K562 (cell line): Measurements from ENCODE around the gene SERTAD1. TPM values are rescaled to one million over a fixed set of nuclear protein-coding genes. Genes with fewer than 3 reads are reported as not detected.
A peak's percentile ranks its signal among the peaks of the same experiment; 100 is the strongest.

ENCODE experiments used
- ATF3 ChIP-seq, 2 experiments: fragments of 450-650 bp in 1 of 2; sonication (generic) in 1 of 2; formaldehyde crosslinking in 1 of 2; IDR thresholded peaks in 1 of 2; conservative IDR thresholded peaks in 1 of 2; 2 replicates each; pipeline versions ENCODE4 v1.6.1 to v1.8.1; 2016 to 2023; ENCODE audit warnings: mild to moderate bottlenecking in 2 of 2, moderate library complexity in 2 of 2, inconsistent platforms in 1 of 2, missing genetic modification reagents in 1 of 2
- CTBP1 ChIP-seq: fragments of 450-650 bp; IDR thresholded peaks from 2 replicates; pipeline ENCODE4 v1.6.1; 2016; ENCODE audit warnings: borderline replicate concordance
- E4F1 ChIP-seq: fragments of 250-450 bp; sonication (Bioruptor Pico); IDR thresholded peaks from 2 replicates; pipeline ENCODE4 v1.5.0; 2021; ENCODE audit warnings: mild to moderate bottlenecking, borderline replicate concordance
- ESRRA ChIP-seq: fragments of 450-650 bp; IDR thresholded peaks from 2 replicates; pipeline ENCODE4 v1.6.1; 2014; ENCODE audit warnings: low read depth, mild to moderate bottlenecking, moderate library complexity, borderline replicate concordance
- ETV5 ChIP-seq: sonication (generic); formaldehyde crosslinking; IDR thresholded peaks from 2 replicates; pipeline ENCODE4 v1.4.0; 2020; ENCODE audit warnings: low read depth, mild to moderate bottlenecking, missing genetic modification reagents
- FOXP1 ChIP-seq: sonication (generic); formaldehyde crosslinking; IDR thresholded peaks from 2 replicates; pipeline ENCODE4 v1.8.0; 2022; ENCODE audit warnings: mild to moderate bottlenecking, missing genetic modification reagents
- HMG20A ChIP-seq: fragments of 450-650 bp; formaldehyde crosslinking; conservative IDR thresholded peaks from 2 replicates; pipeline ENCODE4 v1.4.0; 2020; ENCODE audit warnings: mild to moderate bottlenecking, mixed read lengths
- PHB2 ChIP-seq: fragments of 450-650 bp; IDR thresholded peaks from 2 replicates; pipeline ENCODE4 v1.6.1; 2017; ENCODE audit warnings: low read depth
- PPARD ChIP-seq: fragments of 250-450 bp; sonication (Bioruptor Pico); IDR thresholded peaks from 2 replicates; pipeline ENCODE4 v1.8.0; 2022; ENCODE audit warnings: inconsistent platforms, mild to moderate bottlenecking, moderate library complexity
- PYGO2 ChIP-seq: fragments of 450-650 bp; IDR thresholded peaks from 2 replicates; pipeline ENCODE4 v1.6.1; 2016; ENCODE audit warnings: mild to moderate bottlenecking, missing genetic modification characterization, moderate library complexity, missing compliant biosample characterization
- STAT5A ChIP-seq: IDR thresholded peaks from 2 replicates; pipeline ENCODE4 v1.6.1; 2012; ENCODE audit warnings: low read length, inconsistent platforms, borderline replicate concordance
- ZBTB1 ChIP-seq: sonication (generic); formaldehyde crosslinking; IDR thresholded peaks from 2 replicates; pipeline ENCODE4 v1.8.1; 2023; ENCODE audit warnings: missing genetic modification reagents, low read depth, mild to moderate bottlenecking, borderline replicate concordance
- ZBTB17 ChIP-seq: fragments of 450-650 bp; formaldehyde crosslinking; IDR thresholded peaks from 2 replicates; pipeline ENCODE4 v1.4.0; 2020; ENCODE audit warnings: mild to moderate bottlenecking
- ZFP36 ChIP-seq: fragments of 150-350 bp; IDR thresholded peaks from 2 replicates; pipeline ENCODE4 v1.6.1; 2018; ENCODE audit warnings: low read length, low read depth; ENCODE audit not compliant: partially characterized antibody
- ZNF77 ChIP-seq: fragments of 250-450 bp; sonication (Bioruptor Pico); IDR thresholded peaks from 2 replicates; pipeline ENCODE4 v1.5.0; 2020
- polyA plus RNA-seq, 8 experiments: library from polyadenylated mRNA; depleted of rRNA in 4 of 8; stranded (reverse) in 5 of 8; unstranded in 3 of 8; fragments of >200 nt; fragmentation: Nextera tagmentation in 2 of 8; fragmentation: Illumina TruSeq in 1 of 8; extraction: Ambion mirVana in 2 of 8; extraction: Trizol in 1 of 8; gene quantifications; 2 replicates each; pipeline versions ENCODE4 v1.2.1 to v1.2.3, GENCODE V29; 2011 to 2014; ENCODE audit warnings: inconsistent platforms in 1 of 8, missing spikeins in 1 of 8
- total RNA-seq, 7 experiments: library from RNA; depleted of rRNA in 6 of 7; stranded (reverse); fragments of >200 nt in 6 of 7; fragmentation: Illumina TruSeq in 2 of 7; extraction: Trizol in 2 of 7; gene quantifications; 2 replicates each; pipeline versions ENCODE4 v1.2.1 to v1.2.3, GENCODE V29; 2011 to 2021; ENCODE audit warnings: low replicate concordance in 1 of 7
- TF ChIP-seq, protein P1 (sequence below): fragments of 250-450 bp; sonication (Bioruptor Pico); IDR thresholded peaks from 2 replicates; pipeline ENCODE4 v1.4.0; 2020

Gene SERTAD1
- total and polyA plus RNA-seq, 9 of the 15 experiments (the other 6 are each of a cell fraction or from before 2014, with no cell fraction given), result 0.15 to 8.7 (median 4.9) TPM

DNA sequence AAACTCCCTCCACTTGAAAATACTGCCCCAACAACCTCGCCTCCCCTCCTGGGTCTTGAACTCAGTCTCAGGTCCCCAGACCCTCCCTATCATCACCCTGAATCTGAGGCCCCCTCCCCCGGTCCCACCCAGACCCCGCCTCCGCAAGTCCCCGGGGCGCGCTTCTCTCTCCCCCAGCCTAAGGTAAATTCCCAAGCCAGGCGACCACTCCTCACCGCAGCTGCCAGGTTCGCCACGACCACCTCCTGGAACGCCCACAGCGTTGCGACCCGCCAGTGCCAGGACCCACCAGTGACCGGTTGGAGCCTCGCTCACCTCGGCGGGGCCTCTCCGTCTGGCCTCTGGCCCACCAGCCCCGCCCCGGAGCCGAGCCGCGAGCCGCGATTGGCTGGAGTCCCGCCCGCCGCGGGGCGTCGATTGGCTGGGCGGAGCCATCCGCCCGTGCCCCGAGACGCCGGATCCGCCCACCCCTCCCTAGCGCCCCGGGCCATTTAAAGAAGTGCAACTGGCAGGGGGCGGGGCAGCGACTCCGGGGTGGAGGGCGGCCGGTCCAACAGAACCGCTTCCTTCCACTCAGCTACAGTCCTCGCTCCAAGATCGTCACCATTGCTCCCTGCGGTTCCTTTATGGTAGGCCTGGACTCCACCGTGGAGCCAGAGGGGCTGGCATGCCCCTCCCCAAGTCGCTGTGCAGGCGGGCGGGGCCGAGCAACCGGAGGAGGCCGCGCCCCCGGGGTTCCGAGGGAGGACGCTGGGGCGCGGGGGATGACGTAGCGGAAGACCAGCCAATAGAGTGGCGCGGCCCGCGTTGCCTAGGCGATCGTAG lies 18.4 kb upstream of the SERTAD1 start, which contains the start of gene SERTAD3 (continued):
- TF ChIP-seq, protein P1, sequence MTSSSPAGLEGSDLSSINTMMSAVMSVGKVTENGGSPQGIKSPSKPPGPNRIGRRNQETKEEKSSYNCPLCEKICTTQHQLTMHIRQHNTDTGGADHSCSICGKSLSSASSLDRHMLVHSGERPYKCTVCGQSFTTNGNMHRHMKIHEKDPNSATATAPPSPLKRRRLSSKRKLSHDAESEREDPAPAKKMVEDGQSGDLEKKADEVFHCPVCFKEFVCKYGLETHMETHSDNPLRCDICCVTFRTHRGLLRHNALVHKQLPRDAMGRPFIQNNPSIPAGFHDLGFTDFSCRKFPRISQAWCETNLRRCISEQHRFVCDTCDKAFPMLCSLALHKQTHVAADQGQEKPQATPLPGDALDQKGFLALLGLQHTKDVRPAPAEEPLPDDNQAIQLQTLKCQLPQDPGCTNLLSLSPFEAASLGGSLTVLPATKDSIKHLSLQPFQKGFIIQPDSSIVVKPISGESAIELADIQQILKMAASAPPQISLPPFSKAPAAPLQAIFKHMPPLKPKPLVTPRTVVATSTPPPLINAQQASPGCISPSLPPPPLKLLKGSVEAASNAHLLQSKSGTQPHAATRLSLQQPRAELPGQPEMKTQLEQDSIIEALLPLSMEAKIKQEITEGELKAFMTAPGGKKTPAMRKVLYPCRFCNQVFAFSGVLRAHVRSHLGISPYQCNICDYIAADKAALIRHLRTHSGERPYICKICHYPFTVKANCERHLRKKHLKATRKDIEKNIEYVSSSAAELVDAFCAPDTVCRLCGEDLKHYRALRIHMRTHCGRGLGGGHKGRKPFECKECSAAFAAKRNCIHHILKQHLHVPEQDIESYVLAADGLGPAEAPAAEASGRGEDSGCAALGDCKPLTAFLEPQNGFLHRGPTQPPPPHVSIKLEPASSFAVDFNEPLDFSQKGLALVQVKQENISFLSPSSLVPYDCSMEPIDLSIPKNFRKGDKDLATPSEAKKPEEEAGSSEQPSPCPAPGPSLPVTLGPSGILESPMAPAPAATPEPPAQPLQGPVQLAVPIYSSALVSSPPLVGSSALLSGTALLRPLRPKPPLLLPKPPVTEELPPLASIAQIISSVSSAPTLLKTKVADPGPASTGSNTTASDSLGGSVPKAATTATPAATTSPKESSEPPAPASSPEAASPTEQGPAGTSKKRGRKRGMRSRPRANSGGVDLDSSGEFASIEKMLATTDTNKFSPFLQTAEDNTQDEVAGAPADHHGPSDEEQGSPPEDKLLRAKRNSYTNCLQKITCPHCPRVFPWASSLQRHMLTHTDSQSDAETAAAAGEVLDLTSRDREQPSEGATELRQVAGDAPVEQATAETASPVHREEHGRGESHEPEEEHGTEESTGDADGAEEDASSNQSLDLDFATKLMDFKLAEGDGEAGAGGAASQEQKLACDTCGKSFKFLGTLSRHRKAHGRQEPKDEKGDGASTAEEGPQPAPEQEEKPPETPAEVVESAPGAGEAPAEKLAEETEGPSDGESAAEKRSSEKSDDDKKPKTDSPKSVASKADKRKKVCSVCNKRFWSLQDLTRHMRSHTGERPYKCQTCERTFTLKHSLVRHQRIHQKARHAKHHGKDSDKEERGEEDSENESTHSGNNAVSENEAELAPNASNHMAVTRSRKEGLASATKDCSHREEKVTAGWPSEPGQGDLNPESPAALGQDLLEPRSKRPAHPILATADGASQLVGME (CRISPR knock-in tag), result no peak
- TF ChIP-seq E4F1 (CRISPR knock-in tag) (no peak), ZNF77 (CRISPR knock-in tag) (no peak), ZBTB17 (CRISPR knock-in tag) (0 out of 2 replicates have a peak, but pooled peaks have one; percentile 7), ESRRA (0 out of 2 replicates have a peak, but pooled peaks have one; percentile 18), PYGO2 (no peak), FOXP1 (CRISPR knock-in tag) (peak; percentile 72; the same call in 1 of the 2 replicates), STAT5A (no peak), CTBP1 (no peak), HMG20A (CRISPR knock-in tag) (no peak), ZBTB1 (no peak), PPARD (CRISPR knock-in tag) (no peak), ZFP36 (no peak), ETV5 (no peak), ATF3 (IDR thresholded peaks at IDR 0.05) (no peak), ATF3 (CRISPR knock-in tag; conservative IDR thresholded peaks at IDR 0.05) (no peak), PHB2 (no peak)
